ENCODE data around the gene ZNF343.

The ZNF343 gene

DNA sequence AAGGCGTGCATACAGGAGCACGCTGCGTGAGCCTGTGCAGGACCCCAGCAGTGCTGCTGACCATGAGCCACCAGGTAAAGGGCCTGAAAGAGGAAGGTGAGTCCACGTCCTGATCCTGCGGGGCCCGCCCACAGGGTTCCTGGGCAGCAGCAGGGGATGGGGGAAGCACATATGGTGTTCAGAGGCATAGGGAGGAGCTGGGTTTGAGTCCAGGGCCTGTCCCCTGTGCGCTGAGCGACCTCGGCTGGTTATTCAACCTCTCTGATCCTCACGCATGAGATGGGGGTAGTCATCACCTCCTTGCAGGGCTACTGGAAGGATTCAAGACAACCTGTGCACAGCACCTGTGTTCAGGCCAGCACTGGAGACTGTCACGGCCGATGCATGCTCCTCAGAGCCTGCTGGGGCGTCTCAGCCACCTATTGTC, 27.9 kb upstream of the ZNF343 start, which contains the start of gene TMC2:
Gene TMC2 (plus strand): TSS at position 14 of the 427 bp plus-strand sequence. CDS start 49 bp downstream, at position 63.
- Histone ChIP-seq H3K4me3 (ENCODE audit: low read depth, low read length, poor library complexity, severe bottlenecking) (no peak within 1 kb of the TSS), H4K20me1 (ENCODE audit: insufficient read depth, low read length) (no peaks in the 10 kb centered on the region), H3K27me3 (ENCODE audit: insufficient read depth, low read length) (0 out of 2 replicates have a peak, but pooled peaks cover 6% of the 10 kb centered on the region), H3K4me2 (ENCODE audit: low read length) (no peak within 1 kb of the TSS), H3K9me2 (ENCODE audit: low read depth, low read length) (no peaks in the 10 kb centered on the region), H3K36me3 (ENCODE audit: insufficient read depth, low read length) (no peaks in the 10 kb centered on the region), H2AFZ (ENCODE audit: low read length) (no peak within 1 kb of the TSS), H3K4me1 (ENCODE audit: insufficient read depth, low read length, severe bottlenecking) (no peaks in the 10 kb centered on the region), H3K9me3 (ENCODE audit: low read length) (no peaks in the 10 kb centered on the region), H3K79me2 (ENCODE audit: insufficient read depth, low read length) (no peaks in the 10 kb centered on the region), H3K9ac (ENCODE audit: low read length) (no peak within 1 kb of the TSS), H3K27ac (ENCODE audit: low read depth, low read length, poor library complexity, severe bottlenecking) (no peak within 1 kb of the TSS), H3F3A (ENCODE audit: insufficient read depth, low read length) (no peaks in the 10 kb centered on the region)
- TF ChIP-seq, protein P1, sequence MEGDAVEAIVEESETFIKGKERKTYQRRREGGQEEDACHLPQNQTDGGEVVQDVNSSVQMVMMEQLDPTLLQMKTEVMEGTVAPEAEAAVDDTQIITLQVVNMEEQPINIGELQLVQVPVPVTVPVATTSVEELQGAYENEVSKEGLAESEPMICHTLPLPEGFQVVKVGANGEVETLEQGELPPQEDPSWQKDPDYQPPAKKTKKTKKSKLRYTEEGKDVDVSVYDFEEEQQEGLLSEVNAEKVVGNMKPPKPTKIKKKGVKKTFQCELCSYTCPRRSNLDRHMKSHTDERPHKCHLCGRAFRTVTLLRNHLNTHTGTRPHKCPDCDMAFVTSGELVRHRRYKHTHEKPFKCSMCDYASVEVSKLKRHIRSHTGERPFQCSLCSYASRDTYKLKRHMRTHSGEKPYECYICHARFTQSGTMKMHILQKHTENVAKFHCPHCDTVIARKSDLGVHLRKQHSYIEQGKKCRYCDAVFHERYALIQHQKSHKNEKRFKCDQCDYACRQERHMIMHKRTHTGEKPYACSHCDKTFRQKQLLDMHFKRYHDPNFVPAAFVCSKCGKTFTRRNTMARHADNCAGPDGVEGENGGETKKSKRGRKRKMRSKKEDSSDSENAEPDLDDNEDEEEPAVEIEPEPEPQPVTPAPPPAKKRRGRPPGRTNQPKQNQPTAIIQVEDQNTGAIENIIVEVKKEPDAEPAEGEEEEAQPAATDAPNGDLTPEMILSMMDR (IDR thresholded peaks at IDR 0.05; ENCODE audit: low read length): no peak
- no peak for TF ChIP-seq EZH2 (IDR thresholded peaks at IDR 0.05; ENCODE audit: borderline replicate concordance, low read length)

DNA sequence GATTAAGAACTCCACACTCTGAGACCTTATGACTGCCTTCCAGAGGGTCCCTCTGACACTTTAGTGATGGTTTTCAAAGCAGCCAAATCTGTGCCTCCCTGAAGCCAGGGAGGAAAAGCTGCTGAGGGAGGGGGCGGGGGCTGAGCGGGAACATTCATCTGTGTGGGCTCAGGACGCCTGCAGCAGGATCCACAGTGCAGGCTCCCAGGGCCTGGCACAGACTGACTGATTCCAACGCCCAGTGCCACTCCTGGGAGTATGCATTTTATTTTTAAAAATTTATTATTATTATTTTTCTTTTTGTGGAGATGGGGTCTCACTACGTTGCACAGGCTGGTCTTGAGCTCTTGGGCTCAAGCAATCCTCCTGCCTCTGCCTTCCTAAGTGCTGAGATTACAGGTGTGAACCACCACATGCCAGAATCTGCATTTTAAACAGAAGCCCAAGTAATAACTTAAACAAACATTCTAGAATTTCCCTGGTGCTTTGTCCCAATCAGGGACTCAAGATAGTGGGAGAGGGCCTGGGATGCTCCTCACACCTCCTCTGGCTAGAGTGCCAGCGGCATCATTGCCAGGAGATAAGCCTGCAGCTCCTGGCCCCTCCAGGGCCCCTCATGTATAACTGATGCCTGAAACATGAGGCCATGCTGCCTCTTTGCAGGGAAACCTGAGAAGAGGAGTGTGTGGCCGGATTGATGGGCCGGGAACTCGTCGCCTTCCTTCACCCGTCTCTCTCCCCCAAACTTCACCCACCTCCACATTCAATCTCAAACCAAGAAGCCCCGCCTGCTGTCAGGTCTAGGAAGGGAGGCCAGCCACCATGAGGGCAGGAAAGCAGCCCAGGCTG, 27.2 kb upstream of the ZNF343 start:
- Histone ChIP-seq H2AFZ (ENCODE audit: low read length) (no peak overlapping the region), H3K27me3 (ENCODE audit: insufficient read depth, low read length) (0 out of 2 replicates have a peak, but pooled peaks cover 6% of the 10 kb centered on the region), H3F3A (ENCODE audit: insufficient read depth, low read length) (no peaks in the 10 kb centered on the region), H3K79me2 (ENCODE audit: insufficient read depth, low read length) (no peaks in the 10 kb centered on the region), H3K27ac (ENCODE audit: low read depth, low read length, poor library complexity, severe bottlenecking) (no peak overlapping the region), H3K4me2 (ENCODE audit: low read length) (no peak overlapping the region), H3K9ac (ENCODE audit: low read length) (no peak overlapping the region), H3K9me2 (ENCODE audit: low read depth, low read length) (no peaks in the 10 kb centered on the region), H3K4me1 (ENCODE audit: insufficient read depth, low read length, severe bottlenecking) (no peaks in the 10 kb centered on the region), H3K9me3 (ENCODE audit: low read length) (no peaks in the 10 kb centered on the region), H3K4me3 (ENCODE audit: low read depth, low read length, poor library complexity, severe bottlenecking) (no peak overlapping the region), H3K36me3 (ENCODE audit: insufficient read depth, low read length) (no peaks in the 10 kb centered on the region), H4K20me1 (ENCODE audit: insufficient read depth, low read length) (no peaks in the 10 kb centered on the region)
- TF ChIP-seq, protein P1 (IDR thresholded peaks at IDR 0.05; ENCODE audit: low read length): no peak
- TF ChIP-seq EZH2 (IDR thresholded peaks at IDR 0.05; ENCODE audit: borderline replicate concordance, low read length): no peak

DNA sequence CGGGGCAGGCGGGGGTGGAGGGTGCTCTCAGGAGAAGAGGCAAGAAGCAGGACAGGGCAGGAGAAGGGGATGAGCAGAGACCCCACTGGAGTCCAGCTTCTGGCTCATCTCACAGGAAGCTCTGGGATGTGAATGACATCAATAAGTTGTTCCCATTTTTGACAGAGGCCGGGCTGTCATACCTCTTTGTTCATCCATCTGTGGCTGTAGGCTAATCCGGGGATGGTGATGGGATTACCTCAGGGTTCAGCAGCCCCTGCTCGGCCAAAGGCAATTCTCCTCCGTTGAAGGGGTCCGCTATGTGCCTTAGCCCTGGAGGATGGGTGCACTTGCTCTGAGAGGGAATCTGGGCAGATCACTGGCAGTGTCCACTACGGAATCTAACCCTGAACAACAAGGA, 24.4 kb upstream of the ZNF343 start:
- Histone ChIP-seq H3K9me2 (ENCODE audit: low read depth, low read length) (no peaks in the 10 kb centered on the region), H3K4me3 (ENCODE audit: low read depth, low read length, poor library complexity, severe bottlenecking) (no peak overlapping the region), H3K36me3 (ENCODE audit: insufficient read depth, low read length) (no peaks in the 10 kb centered on the region), H3K27me3 (ENCODE audit: insufficient read depth, low read length) (0 out of 2 replicates have a peak, but pooled peaks cover 6% of the 10 kb centered on the region), H3K4me1 (ENCODE audit: insufficient read depth, low read length, severe bottlenecking) (peaks cover 7% of the 10 kb centered on the region), H3K4me2 (ENCODE audit: low read length) (no peak overlapping the region), H3K9ac (ENCODE audit: low read length) (no peak overlapping the region), H4K20me1 (ENCODE audit: insufficient read depth, low read length) (no peaks in the 10 kb centered on the region), H3K79me2 (ENCODE audit: insufficient read depth, low read length) (no peaks in the 10 kb centered on the region), H3F3A (ENCODE audit: insufficient read depth, low read length) (no peaks in the 10 kb centered on the region), H3K27ac (ENCODE audit: low read depth, low read length, poor library complexity, severe bottlenecking) (no peak overlapping the region), H2AFZ (ENCODE audit: low read length) (no peak overlapping the region), H3K9me3 (ENCODE audit: low read length) (no peaks in the 10 kb centered on the region)
- TF ChIP-seq, protein P1 (IDR thresholded peaks at IDR 0.05; ENCODE audit: low read length): no peak
- TF ChIP-seq EZH2 (IDR thresholded peaks at IDR 0.05; ENCODE audit: borderline replicate concordance, low read length): no peak

All from OCI-LY1 (cell line).